NCI-H446 (cell line): ENCODE data around the gene ADA.

Experiments
- DNase-seq, 2 experiments: peaks; one replicate each; lab custom pipeline; 2025; lab: John Stamatoyannopoulos, UW

ADA gene

DNA sequence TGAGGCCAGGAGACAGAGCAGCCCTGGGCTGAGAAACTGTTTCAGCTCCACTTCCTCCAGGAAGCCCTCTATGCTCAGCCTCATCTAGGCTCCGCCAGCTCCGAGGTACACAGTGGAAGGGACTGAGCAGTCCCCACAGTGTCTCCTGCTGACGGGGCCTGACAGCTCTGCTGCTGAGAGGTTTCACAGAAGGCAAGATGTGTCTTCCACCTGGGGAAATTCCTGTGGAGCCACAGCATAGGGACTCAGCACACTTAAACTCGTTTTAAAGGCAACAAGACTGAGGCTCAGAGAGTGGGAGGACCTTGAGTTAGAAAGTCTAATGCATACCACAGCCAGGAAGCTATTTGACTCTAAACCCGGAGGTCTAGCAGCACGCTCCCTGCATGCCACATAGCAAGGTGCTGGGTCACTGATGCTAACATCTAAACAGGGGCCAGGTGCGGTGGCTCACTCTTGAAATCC is 6.8 kb downstream of the ADA start:
- DNase-seq: no peak

DNA sequence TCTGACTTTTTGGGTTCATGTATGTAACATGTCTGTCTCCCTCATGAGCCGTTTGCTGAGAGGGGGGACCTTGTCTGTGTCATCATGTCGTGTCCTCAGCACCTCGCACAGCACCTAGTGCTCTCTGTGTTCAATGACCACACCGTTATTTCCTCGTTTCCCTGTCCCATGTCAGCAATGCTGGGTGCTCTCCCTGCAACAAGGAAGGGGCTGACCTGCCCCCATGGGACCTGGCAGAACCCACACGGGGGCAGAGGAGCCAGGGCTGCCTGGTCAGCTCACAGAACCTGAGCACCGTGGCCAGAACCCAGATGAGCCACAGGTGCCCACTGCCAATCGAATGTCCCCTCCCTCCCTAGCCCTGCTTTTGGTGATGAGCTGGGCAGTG is 7.3 kb downstream of the ADA start:
- DNase-seq: no peak

- DNase-seq: peak in 1 of 2 experiments; percentile 7
Measured at GRCh38 chr20:44643596-44644229, 7.8 kb downstream of the ADA start.

DNA sequence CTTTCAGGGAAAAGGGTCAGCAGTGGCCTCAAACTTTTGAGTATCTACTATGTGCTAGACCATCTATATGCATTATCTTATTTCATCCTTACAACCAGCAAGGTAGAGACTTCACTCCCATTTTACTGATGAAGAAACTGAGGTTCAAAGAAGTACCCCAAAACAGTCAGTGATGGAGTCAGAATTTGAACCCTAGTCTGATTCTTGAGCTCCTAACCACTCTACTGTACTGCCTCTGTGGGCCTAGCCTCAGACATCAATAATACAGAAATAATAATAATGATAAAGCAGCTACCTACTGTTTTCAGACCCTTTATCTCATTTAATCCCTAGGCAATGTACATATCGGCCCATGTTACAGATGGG is 8.4 kb downstream of the ADA start:
- no peak for DNase-seq

- DNase-seq: peak in 1 of 2 experiments; percentile 76
Measured at GRCh38 chr20:44642203-44643153, 9.0 kb downstream of the ADA start.

GRCh38 chr20:44641325-44641724 is 10.2 kb downstream of the ADA start:
- DNase-seq: no peak

- no peak for DNase-seq
Measured at GRCh38 chr20:44640522-44640921, 11.0 kb downstream of the ADA start.

DNA sequence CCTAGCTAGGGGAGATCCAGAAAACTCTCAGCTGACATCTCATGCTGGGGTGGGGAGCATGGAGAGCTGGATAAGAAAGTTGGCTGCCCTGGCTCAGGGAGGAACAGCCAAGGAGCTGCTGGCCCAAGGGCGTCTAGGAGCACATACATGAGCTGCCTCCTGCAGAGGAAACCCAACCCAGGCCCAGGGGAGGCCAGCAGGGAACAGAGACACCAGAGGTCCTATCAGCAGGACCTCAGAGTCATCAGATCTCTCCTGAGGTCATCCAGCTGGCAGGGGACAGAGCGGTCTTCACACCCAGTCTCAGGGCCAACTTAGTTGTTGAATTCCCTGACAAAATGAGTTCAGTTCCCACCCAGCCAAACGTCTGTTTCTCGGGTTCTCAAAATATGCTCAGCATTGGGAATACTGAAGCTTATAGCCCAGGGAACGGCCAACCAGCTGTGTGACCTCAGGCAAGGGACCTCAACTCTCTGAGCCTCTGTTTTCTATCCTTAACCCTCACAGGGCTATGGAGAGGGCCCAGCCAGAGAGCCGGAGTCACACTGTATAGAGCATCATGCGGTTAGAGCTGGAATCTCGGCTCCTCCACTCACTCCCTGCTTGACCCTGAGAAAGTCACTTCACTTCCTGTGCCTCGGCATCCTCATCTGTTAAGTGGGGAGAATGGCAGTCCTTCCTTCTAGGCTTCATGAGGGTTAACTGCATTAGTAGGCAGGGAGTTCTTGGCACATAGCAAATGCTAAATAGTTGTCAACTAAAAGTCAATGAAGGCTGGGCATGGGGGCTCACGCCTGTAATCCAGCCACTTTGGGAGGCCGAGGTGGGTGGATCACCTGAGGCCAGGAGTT is 13.8 kb downstream of the ADA start:
- no peak for DNase-seq

GRCh38 chr20:44637042-44637441 is 14.5 kb downstream of the ADA start:
- no peak for DNase-seq

- DNase-seq: no peak
Measured at GRCh38 chr20:44635877-44636276, 15.6 kb downstream of the ADA start.

- no peak for DNase-seq
Measured at GRCh38 chr20:44633872-44634600, 17.5 kb downstream of the ADA start.

GRCh38 chr20:44633187-44633810 is 18.2 kb downstream of the ADA start:
- DNase-seq: no peak

GRCh38 chr20:44632103-44632752 is 19.3 kb downstream of the ADA start:
- no peak for DNase-seq

- DNase-seq: no peak
Measured at GRCh38 chr20:44630297-44630696, 21.2 kb downstream of the ADA start.

DNA sequence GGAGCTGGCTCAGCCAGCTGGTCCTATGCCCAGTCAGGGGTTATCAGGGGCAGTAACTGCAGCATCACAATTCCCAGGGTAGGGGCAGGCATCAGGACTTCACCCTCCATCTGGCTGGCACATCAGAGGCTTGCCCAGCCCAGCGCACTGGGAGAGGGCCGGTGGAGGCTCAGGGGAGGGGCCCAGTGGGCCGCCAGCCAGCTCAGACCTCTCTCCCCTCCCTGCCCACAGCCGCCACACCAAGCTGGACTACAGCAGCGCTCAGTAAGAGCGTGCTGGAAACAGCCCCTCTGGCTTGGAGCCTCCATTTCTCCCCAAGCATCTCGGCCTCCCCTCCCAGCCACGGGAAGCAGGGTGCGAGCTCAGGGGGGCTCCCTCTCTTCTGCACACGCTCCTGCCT is 22.0 kb downstream of the ADA start:
- DNase-seq: no peak

DNA sequence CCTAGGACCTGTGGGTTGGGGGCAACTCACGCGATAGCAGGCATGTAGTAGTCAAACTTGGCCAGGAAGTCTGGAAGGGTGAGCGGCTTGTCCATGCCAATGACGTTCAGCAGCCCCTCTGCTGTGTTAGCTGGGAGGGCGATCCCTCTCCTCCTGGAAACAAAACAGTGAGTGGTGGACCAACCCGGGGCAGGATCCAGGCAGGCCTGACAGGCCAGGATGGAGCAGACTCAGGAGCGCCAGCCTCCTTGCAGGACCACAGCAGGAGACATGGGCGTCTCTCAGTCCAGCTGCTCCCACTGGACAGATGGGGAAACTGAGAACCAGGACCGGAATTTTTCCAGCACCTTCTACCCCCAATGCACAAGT is 22.5 kb downstream of the ADA start:
- no peak for DNase-seq

DNA sequence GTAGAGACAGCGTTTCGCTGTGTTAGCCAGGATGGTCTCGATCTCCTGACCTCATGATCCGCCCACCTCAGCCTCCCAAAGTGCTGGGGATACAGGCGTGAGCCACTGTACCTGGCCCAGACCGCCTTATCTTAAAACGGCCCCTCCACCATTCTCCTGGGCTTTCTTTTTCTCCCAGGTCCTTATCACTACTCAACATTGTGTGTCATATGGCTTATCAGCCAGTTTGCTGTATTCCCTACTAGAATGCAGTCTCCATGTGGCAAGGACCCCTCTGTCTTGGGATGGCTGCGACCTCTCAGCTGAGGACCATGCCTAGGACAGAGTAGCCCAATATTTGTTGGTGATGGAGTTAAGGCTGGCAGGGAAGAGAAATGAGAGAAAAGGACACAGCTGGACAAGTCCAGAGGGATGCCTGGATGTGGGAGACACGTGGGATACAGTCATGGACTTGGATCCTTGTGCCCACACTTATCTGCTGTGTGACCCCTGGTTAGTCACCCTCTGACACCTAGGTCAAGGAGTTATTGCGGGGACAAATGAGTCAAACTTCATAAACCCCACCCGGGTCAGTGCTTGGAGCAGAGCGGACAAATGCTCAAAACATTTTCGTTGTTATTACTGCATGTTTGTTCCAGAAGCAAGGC is 24.0 kb downstream of the ADA start:
- no peak for DNase-seq

DNA sequence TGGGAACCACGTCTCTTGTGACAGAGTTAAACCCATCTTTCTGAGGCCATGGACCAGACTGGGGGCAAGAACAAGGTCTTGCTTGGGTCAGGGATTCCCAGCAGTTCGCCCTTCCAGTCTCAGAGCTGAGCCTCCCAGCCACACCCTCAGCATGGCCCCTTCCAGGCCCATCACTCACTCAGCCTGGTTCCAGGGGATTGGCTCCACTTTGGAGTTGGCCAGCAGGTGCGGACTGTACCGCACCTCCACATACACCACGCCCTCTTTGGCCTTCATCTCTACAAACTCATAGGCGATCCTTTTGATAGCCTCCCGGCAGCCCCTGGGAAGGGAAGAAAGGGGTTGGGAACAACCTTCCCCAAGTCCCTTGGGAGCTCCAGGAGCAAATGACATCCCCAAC is 25.2 kb downstream of the ADA start:
- DNase-seq: no peak

DNA sequence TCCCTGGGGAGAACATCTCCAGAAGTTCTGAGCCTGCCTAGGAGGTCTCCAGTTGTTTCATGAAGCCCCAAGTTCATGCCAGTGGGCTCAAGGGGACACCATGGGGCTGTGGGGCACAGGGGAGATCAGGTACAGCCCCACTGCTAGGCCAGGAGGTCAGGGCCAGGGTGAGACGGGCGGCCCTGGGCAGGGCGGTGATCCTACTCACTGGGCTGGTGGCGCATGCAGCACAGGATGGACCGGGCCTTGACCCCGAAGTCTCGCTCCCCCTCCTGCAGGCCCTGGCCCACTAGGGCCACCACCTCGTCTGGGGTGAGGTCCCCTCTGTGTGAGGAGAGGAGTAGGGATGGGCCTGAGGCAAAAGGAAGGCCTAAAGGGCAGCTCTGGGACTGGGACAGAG is 26.1 kb downstream of the ADA start:
- no peak for DNase-seq

DNA sequence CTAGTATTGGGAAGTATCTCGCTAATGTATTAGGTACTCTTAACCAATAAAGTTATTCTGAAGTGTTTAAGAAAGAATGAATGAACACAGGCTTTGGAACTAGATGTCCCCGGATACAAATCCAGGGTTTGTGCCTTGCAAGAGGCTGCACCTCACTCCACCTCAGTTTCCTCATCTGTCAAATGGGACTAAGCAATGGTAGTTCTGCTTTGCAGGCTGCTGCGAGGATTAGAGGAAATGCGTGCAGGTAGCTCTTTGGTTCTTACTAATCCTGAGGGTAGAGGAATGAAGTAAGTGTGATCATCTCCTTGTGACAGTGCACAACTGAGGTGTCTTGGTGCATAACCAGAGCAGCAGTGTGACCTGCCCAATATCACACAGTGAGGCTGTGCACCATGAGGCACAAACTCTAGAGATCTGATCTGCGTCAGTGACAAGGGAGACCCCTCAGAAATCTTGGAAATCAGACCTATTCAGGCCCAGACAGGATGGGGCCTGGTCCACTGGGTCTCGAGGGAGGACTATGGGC is 26.7 kb downstream of the ADA start:
- DNase-seq: no peak
